ENCODE results near the gene APP.

APP gene

GRCh38 chr21:26099610-26100219 is 70.9 kb downstream of the APP start:
- TF ChIP-seq CTCF (conservative IDR thresholded peaks at IDR 0.05), result no peak
- no peak overlapping the region for H3K27ac ChIP-seq

GRCh38 chr21:26098772-26099397 is 71.7 kb downstream of the APP start:
- no peak for TF ChIP-seq CTCF (conservative IDR thresholded peaks at IDR 0.05)
- no peak overlapping the region for H3K27ac ChIP-seq

- no peak for TF ChIP-seq CTCF (conservative IDR thresholded peaks at IDR 0.05)
- no peak overlapping the region for H3K27ac ChIP-seq
Observed at GRCh38 chr21:26097475-26097874, 73.1 kb downstream of the APP start.

- TF ChIP-seq CTCF (conservative IDR thresholded peaks at IDR 0.05), result no peak
Observed at GRCh38 chr21:26096494-26097371, 73.8 kb downstream of the APP start.

GRCh38 chr21:26095131-26095530 is 75.4 kb downstream of the APP start:
- TF ChIP-seq CTCF (conservative IDR thresholded peaks at IDR 0.05), result no peak
- no peak overlapping the region for H3K27ac ChIP-seq

More at GRCh38 chr21:26096494-26097371, 73.8 kb downstream of the APP start:
- H3K27ac ChIP-seq, result no peak overlapping the region

- TF ChIP-seq CTCF (conservative IDR thresholded peaks at IDR 0.05), result no peak
- no peak overlapping the region for H3K27ac ChIP-seq
Observed at GRCh38 chr21:26093122-26093521, 77.4 kb downstream of the APP start.

GRCh38 chr21:26091480-26092018 is 79.0 kb downstream of the APP start:
- TF ChIP-seq CTCF (conservative IDR thresholded peaks at IDR 0.05), result no peak
- no peak overlapping the region for H3K27ac ChIP-seq

Measured in VCaP (cell line).